Esophagus squamous epithelium (tissue), 5 donors: ENCODE data around the gene RGS6. TPM values are rescaled to one million over a fixed set of nuclear protein-coding genes. Genes with fewer than 3 reads are reported as not detected.

ENCODE experiments used
- DNase-seq: peaks from one replicate; lab custom pipeline; 2025; lab: John Stamatoyannopoulos, UW
- H3K27ac ChIP-seq, 4 donors: fragments of 200-600 bp; sonication (generic); one replicate each; pipeline ENCODE4 v1.5.1; 2016 to 2019; ENCODE audit warnings: mild to moderate bottlenecking in 1 of 4
- H3K27me3 ChIP-seq, 4 donors: fragments of 200-600 bp; sonication (generic); 1 replicate in 3 of 4; 2 replicates in 1 of 4; pipeline versions ENCODE4 v1.5.1 to v1.6.0; 2017 to 2021; ENCODE audit warnings: antibody characterized with exemption in 1 of 4
- H3K36me3 ChIP-seq, 3 donors: fragments of 200-600 bp; sonication (generic); one replicate each; pipeline ENCODE4 v1.5.1; 2016 to 2019
- H3K4me1 ChIP-seq, 3 donors: fragments of 200-600 bp; sonication (generic); one replicate each; pipeline ENCODE4 v1.5.1; 2017 to 2019
- H3K4me3 ChIP-seq, 4 donors: fragments of 200-600 bp; sonication (generic); 1 replicate in 3 of 4; 2 replicates in 1 of 4; pipeline ENCODE4 v1.5.1; 2016 to 2019; ENCODE audit warnings: mild to moderate bottlenecking in 2 of 4, moderate library complexity in 1 of 4
- H3K9me3 ChIP-seq, 3 donors: fragments of 200-600 bp; sonication (generic); one replicate each; pipeline ENCODE4 v1.5.1; 2016 to 2019
- CTCF ChIP-seq, 6 experiments: fragments of 450-650 bp in 4 of 6; fragments of 200-600 bp in 2 of 6; sonication (generic) in 2 of 6; IDR thresholded peaks; one replicate each; pipeline ENCODE4 v1.5.1; 2016 to 2019; ENCODE audit warnings: antibody characterized with exemption in 6 of 6, mild to moderate bottlenecking in 4 of 6, moderate library complexity in 4 of 6
- POLR2A ChIP-seq, 4 donors: fragments of 450-650 bp; IDR thresholded peaks; one replicate each; pipeline ENCODE4 v1.6.1; 2017; ENCODE audit warnings: antibody characterized with exemption in 4 of 4, mild to moderate bottlenecking in 4 of 4, moderate library complexity in 3 of 4
- WGBS, 2 donors: methylation state at CpG; one replicate each; pipeline ENCODE4 v1.1.5; 2018; 5-methylcytosine and 5-hydroxymethylcytosine counted together
- intact Hi-C: fragments of 100-400 bp; cut with DNase I; formaldehyde crosslinking; loops from one replicate; pipeline ENCODE4 v1.15.0; 2022
- total RNA-seq, 4 donors: library from RNA; depleted of rRNA; stranded (reverse); fragments of >200 nt; gene quantifications; one replicate each; pipeline ENCODE4 v1.1.0, GENCODE V29; 2016
- donor health status: DM: yes; HTN: yes; CAD: no.

RGS6 gene
- total RNA-seq, 4 donors from 2014 or later: 0.06 to 0.76 (median 0.66) TPM; not detected in 1

- no peak for DNase-seq
- H3K4me3 ChIP-seq: no peak overlapping the region
- no peak for TF ChIP-seq POLR2A (IDR thresholded peaks at IDR 0.05)
- 66 to 78% methylated on average over 8 to 10 of the region's 10 CpGs for WGBS, 2 donors
- intact Hi-C loops: no loop called here
- H3K27ac ChIP-seq: no peak overlapping the region
- no peaks in the 10 kb centered on the region for H3K9me3 ChIP-seq
- no peaks in the 10 kb centered on the region for H3K4me1 ChIP-seq
- no peaks in the 10 kb centered on the region for H3K27me3 ChIP-seq
- H3K36me3 ChIP-seq: no peaks in the 10 kb centered on the region
Measured at GRCh38 chr14:72154645-72155378, 222.6 kb downstream of the RGS6 start.

- Histone ChIP-seq H3K4me3 (no peak overlapping the region), H3K4me1 (no peaks in the 10 kb centered on the region), H3K27ac (no peak overlapping the region), H3K36me3 (no peaks in the 10 kb centered on the region), H3K27me3 (no peaks in the 10 kb centered on the region), H3K9me3 (no peaks in the 10 kb centered on the region)
- intact Hi-C loops: no loop called here
- 38 to 70% methylated on average over 2 to 3 of the region's 3 CpGs for WGBS, 2 donors
- no peak for DNase-seq
- no peak for TF ChIP-seq POLR2A (IDR thresholded peaks at IDR 0.05)
- no peak for TF ChIP-seq CTCF (IDR thresholded peaks at IDR 0.05)
Measured at GRCh38 chr14:72155379-72155993, 223.3 kb downstream of the RGS6 start.

- Histone ChIP-seq H3K9me3 (no peaks in the 10 kb centered on the region), H3K36me3 (no peaks in the 10 kb centered on the region), H3K4me3 (no peak overlapping the region), H3K27me3 (no peaks in the 10 kb centered on the region), H3K27ac (no peak overlapping the region), H3K4me1 (no peaks in the 10 kb centered on the region)
- intact Hi-C loops: no loop called here
- DNase-seq: no peak
- WGBS, 2 donors: 71 to 75% methylated on average over 8 to 9 of the region's 9 CpGs
- TF ChIP-seq POLR2A (IDR thresholded peaks at IDR 0.05): no peak
- no peak for TF ChIP-seq CTCF (IDR thresholded peaks at IDR 0.05)
Measured at GRCh38 chr14:72164420-72165228, 232.4 kb downstream of the RGS6 start.

GRCh38 chr14:72165229-72165698 is 233.0 kb downstream of the RGS6 start:
- Histone ChIP-seq H3K9me3 (no peaks in the 10 kb centered on the region), H3K36me3 (no peaks in the 10 kb centered on the region), H3K4me3 (no peak overlapping the region), H3K27me3 (no peaks in the 10 kb centered on the region), H3K27ac (no peak overlapping the region), H3K4me1 (no peaks in the 10 kb centered on the region)
- TF ChIP-seq CTCF (IDR thresholded peaks at IDR 0.05) (no peak), POLR2A (IDR thresholded peaks at IDR 0.05) (no peak)
- intact Hi-C loops: no loop called here
- 61 to 68% methylated on average over 8 of the region's 8 CpGs for WGBS, 2 donors
- no peak for DNase-seq

- intact Hi-C loops: no loop called here
- TF ChIP-seq POLR2A (IDR thresholded peaks at IDR 0.05) (no peak), CTCF (IDR thresholded peaks at IDR 0.05) (no peak)
- Histone ChIP-seq H3K36me3 (no peaks in the 10 kb centered on the region), H3K4me1 (no peaks in the 10 kb centered on the region), H3K27ac (no peak overlapping the region), H3K27me3 (no peaks in the 10 kb centered on the region), H3K4me3 (no peak overlapping the region), H3K9me3 (no peaks in the 10 kb centered on the region)
- DNase-seq: no peak
- WGBS, 2 donors: 83 to 88% methylated on average over 3 of the region's 3 CpGs
Measured at GRCh38 chr14:72169521-72169920, 237.3 kb downstream of the RGS6 start.
